ENCODE measurements around the gene NUAK2.
"Not testable (repeated sequence)": the region's sequence is repeated elsewhere in the genome, so short reads cannot be mapped to it uniquely, and the experiment has no call there.

NUAK2 gene

DNA sequence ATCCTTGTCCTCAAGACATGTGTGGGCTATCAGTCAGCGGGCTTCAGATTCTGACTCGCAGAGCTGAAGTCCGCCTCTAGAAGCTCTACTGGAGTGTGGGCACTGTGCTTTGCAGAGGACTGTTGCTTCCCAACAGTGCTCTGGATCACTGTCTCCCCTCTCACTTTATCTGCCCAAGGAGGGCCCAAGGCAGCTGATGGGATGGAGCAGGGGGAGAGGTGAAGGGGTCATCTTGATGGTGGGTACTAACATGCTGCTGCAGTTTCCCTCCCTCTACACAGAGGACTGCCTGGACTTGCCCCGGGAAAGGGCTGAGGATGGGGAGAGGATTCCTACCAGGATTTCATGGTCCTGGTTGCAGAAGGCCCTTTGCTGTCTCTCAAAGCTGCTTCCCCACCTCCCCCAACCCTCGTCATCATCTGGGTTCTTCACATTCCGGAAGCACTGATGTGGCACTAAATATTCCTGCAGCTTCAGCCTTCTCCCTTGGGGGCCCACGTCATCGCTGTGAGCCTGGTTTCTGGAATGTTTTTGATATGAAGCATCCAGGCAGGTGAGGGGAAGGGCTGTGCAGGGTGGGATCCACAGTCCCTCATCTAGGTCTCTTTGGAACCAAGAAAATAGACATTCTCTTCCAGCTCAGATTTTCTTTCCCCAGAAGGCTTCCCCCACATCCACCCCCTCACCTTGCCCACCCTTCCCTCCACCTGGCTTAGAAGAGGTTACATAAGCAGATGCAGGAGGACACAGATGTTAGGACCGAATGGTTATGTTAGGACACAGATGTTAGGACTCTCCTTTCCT, 23.2 kb downstream of the NUAK2 start:
- DNase-seq (ENCODE audit: low read depth in 3 of 3): no peak

GRCh38 chr1:205297546-205298177, 23.9 kb downstream of the NUAK2 start:
- DNase-seq (ENCODE audit: low read depth in 3 of 3): not testable (repeated sequence)

DNA sequence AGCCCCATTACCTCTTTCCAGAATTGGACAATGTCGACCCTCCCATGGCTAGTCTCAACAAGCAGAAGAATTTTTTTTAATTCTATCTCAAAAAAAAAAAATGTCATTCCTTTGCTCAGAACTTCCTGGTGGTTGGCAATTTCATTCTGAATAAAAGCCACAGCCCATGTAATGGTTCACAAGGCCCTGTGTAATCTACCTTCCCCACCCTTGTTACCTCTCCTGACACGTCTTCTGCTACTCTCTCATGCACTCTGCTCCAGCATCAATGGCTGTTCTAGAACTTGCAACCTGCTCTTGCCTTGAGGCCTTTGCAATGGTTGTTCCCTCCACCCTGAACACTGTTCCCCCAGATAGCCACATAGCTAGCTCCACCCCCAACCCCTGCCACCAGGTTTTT, 25.4 kb downstream of the NUAK2 start:
- DNase-seq (ENCODE audit: low read depth in 3 of 3): no peak

DNA sequence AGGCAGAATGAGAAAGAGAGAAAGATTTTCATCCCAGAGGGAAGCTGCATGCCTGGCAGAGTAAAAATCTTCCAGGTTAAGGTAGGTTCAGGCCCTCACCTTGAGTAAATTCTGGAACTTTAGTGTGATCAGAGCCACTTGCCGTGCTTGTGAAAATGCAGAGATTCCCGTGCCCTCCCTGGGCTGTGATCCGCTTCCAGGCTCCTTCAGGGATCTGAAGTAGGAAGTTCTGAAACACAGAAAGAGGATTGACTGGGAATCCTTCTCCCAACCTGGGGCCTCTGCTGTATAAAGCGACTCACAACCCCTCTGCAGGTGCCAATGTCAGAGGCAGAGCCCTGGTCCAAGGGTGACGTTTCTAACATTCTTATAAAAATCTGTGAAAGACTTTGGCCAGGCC, 26.6 kb downstream of the NUAK2 start:
- DNase-seq (ENCODE audit: low read depth in 3 of 3): no peak

DNA sequence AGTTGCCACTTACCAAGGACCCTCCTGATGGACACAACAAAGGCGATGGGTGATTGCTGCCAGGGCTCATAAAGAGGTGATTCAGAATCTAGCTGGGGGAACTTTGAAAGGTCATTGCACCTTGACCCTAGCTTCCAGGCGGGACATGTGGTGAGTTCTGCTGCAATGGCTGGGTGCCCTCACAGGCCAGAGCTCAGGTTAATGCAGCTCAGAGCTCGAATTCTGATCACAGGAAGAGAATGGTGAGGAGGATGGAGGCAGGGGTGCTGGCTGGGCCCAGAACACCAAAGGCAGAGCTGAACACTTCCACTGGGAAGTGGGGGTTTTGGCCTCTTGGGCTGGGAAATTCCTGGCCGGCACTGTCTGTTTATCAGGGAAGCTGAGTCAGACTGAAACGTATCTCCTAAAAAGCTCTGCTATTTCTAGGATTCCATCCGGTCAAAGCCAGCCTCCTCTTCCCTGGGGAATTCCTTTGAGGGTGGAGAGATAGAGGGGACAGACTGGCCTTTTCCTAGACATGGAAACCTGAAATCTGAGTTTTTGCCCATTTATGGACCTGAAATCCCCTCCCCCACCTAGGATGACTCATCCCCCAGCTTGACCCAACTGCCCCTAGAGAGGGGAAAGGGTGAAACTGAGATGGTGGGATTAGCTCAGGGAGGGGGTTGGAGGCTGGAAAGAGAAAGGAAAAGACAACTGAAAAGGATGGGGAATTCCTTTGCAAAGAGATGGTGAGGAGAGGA, 27.2 kb downstream of the NUAK2 start:
- no peak for DNase-seq (ENCODE audit: low read depth in 3 of 3)

DNA sequence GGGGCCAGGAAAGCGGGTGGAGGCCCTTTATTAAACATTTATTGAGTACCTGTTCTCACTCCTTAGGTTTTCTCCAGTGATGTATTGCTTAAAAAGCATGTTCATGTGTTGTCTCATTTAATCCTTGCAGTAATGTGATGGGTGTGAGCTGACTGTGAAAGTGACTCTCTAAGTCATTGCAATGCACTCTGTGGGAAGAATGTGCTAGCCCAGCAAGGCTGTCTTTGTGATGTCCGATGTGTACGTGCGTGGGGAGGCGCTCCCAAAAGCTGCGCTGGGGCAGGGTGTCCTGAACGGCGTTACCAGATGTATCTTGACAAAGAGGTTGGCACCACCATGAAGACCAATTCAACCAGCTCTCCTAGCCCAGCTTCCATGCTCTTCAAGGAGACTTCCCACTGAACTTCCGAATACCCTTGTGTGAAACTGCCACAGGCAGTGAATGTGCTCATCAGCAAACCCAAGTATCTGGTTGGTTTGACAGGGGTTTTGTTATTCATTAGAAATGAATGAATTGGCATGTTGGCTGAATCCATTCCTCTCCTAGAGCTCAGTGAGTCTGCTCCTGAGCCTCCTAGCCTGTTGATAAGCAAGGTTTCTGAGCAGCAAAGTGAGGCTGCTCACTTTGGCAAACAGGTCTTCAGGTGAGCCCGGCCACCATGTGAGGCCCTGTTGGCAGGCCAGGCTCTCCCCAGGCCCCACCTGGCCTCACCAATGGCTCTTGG, 28.0 kb downstream of the NUAK2 start:
- no peak for DNase-seq (ENCODE audit: low read depth in 3 of 3)

DNA sequence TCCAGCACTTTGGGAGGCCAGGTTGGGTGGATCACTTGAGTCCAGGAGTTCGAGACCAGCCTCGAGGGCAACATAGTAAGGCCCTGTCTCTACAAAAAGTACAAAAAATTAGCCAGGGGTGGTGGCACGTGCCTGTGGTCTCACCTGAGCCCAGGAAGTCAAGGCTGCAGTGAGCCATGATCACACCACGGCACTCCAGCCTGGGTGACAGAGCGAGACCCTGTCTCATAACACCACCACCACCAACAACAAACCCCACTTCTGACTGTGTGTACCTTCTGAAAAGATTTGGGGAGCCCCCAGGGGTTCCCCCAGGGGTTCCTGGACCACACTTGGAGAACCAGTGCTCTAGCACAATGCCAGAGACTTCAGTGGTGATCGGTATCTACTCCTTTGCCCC, 29.9 kb downstream of the NUAK2 start:
- DNase-seq (ENCODE audit: low read depth in 3 of 3): no peak

DNA sequence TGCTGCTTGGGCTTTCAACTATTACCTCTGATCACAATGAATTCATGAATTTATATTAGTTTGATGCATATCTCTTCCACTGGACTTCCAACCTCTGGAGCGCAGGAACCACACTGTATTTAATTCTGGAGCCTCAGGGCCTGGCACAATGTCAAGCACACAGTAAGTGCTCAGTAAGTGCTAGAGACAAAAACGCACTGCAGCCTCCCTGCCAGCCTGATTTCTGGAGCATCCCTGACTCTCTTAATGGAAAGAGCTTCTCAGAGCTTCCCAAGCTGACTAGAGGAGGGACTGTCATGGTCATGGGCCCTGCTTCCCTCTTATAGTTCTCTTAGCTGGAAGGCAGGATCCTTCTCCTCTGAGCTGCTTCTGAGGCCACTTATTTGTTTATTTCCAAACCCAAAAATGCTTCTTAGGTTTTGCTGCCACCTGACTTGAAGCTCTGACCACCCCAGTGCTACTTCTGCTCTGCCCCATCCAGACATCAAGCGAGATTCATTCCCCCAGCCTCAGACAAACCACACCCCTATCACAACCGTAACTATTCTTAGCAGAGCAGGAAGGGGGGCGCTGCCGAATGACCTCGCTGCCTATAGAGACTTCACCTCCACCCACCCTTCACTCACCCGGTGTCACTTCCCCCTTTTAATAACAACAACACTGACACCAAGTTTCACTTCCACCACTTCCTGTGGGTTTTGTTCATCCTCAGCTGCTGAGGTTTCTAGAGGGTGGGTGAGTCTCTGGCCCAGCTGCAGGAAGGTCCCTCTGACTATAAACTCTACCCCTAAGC, 33.6 kb downstream of the NUAK2 start:
- DNase-seq (ENCODE audit: low read depth in 3 of 3): peak in 2 of 3 experiments; percentile 45 to 60

DNA sequence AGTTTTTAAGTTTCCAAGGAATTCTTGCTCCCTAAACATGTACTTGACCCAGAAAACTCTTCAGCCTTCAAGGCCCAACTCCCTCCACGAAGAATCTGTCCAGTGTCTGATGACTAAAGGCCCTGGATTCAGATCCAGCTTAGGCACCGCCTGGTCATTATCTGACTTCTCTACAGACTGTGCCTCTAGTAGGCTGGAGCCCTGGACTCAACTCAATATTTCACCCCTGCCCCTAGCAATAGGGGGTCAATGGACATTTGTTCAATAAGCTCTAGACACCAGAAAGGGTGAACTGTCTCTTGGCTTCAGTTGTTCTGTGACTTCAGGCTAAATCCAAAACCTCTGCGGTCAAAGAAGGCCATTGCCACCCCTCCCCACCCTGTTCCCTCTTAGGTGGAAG, 34.5 kb downstream of the NUAK2 start:
- no peak for DNase-seq (ENCODE audit: low read depth in 3 of 3)

GRCh38 chr1:205286335-205286950, 35.1 kb downstream of the NUAK2 start:
- peak in 1 of 3 experiments; percentile 16 for DNase-seq (ENCODE audit: low read depth in 3 of 3)

DNA sequence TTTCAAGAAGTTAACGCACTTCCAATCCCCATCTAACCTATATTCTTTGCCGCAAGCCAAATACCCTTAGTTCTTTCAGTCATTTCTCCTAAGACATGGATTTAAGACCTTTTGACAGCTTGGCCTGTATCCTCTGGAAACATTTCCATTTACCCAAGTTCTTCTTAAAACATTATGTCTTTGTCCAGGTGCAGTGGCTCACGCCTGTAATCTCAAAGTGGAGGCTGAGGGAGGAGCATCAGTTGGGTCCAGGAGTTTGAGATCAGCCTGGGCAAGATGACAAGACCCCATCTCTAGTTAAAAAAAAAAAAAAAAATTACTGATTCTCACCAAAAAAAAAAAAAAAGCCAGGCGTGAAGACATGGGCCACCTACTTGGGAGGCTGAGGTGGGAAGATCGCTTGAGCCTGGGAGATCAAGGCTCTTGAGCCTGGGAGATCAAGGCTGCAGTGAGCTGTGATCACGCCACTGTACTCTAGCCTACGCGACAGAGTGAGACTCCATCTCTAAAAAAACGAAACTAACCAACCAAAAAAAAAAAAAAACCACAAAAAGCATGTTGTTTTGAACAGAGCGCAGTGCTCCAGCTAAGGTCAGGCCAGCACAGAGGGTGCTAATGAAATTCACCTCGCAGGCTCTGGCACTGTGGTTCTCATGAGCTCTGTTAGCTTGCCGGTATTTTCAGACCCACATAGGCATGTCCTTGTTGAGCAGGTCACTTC, 36.0 kb downstream of the NUAK2 start:
- DNase-seq (ENCODE audit: low read depth in 3 of 3): peak in 1 of 3 experiments; percentile 17

DNA sequence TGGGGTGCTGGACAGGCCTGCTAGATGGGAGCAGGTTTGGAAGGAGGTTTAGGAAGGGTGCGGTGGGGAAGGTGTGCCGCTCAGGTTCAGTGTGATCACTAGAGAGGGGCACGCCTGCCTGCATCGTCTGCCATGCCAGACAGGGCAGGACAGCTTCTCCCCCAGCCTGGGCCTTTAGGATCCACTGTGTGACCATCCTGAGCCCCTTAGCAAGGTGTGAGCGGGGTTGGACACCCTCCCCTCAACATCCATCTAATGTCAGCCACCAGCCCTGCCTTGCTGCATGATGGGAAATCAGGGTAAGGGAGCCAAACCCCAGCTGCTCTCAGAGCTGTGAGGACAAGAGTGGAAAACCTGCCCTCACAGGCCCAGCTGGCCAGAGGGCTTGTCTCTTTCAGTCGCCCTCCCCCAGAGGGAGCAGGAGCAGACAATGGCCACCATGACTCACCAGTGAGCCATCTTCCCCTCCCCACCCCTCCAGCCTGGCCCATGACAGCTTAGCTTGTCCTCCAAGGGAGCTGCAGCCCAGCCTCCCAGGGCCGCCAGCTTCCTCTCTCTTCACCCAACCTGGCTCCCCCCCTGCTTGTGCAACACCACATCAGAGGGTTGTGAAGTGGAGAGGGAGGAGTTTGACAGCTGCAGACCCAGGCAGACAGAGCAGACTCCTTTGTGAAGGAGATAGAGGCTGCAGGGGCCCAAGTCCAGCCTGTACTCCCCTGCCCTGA, 37.0 kb downstream of the NUAK2 start:
- DNase-seq (ENCODE audit: low read depth in 3 of 3): peak; percentile 41 to 78 (median 61)

DNA sequence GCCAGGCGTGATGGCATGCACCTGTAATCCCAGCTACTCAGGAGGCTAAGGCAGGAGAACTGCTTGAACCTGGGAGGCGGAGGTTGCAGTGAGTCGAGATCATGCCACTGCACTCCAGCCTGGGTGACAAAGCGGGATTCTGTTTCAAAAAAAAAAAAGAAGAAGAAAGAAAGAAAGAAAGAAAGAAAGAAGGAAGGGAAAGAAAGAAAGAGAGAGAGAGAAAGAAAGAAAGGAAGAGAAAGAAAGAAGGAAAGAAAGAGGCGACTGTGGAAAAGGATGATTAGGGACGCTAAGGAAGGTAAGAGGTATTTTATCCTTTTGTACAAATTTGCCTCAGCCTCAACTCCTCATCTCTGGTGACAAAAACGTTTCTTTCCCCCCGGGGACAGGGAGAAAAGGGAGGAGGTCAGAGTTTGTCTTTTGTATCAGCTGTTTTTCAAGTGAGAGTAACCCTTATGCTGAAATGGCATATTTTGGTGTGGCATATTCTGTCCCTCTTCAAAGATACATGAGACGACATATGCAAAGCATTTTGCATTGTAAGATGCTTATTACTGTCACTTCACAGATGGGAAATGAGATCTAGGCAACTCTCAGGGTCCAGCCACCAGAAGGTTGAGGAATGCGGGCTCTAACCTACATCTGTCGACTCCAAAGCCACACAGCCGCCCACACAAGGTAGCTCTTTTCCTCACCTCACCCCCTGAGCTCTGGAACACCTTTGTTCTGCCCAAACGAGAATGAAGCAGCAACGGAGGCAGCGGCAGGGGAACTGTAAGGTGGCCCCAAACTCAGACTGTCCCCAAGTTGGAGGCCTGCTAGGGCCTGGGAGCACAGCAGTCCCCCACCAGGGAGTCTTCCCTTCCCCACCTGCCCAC, 38.0 kb downstream of the NUAK2 start:
- no peak for DNase-seq (ENCODE audit: low read depth in 3 of 3)

GRCh38 chr1:205280666-205281395, 40.7 kb downstream of the NUAK2 start:
- not testable (repeated sequence) for DNase-seq (ENCODE audit: low read depth in 3 of 3)

DNA sequence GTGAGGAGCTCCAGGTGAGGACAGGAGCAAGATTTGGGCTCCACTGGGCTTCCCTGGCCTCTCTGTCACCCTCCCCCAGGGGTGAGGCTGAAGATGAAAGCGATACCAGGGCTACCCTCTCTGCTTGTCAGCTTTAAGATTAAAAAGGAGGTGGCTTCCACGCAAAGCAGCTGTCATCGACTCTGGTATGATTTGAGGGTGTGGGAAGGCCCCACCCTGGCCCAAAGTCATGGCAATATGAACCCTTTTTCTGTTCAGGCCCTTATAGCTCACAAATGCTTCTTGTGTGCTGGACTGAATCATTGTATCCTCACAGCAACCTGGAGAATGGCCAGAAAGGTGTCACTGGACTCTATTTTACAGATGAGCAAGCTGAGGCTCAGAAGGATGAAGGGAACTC, 41.6 kb downstream of the NUAK2 start:
- DNase-seq (ENCODE audit: low read depth in 3 of 3): no peak

- no peak for DNase-seq (ENCODE audit: low read depth in 3 of 3)
Observed at GRCh38 chr1:205276689-205277065, 44.9 kb downstream of the NUAK2 start.

- DNase-seq (ENCODE audit: low read depth in 3 of 3): no peak
Observed at GRCh38 chr1:205275916-205276688, 45.4 kb downstream of the NUAK2 start.
